Uterus (tissue), 2 donors: ENCODE results near the gene RPS6KA2.

Experiments used
- POLR2A ChIP-seq, 2 donors: fragments of 450-650 bp; IDR thresholded peaks; one replicate each; pipeline ENCODE4 v1.6.1; 2016; ENCODE audit warnings: antibody characterized with exemption in 2 of 2, mild to moderate bottlenecking in 1 of 2, moderate library complexity in 1 of 2
- TF ChIP-seq, protein P1 (sequence below), 4 experiments: fragments of 200-600 bp in 2 of 4; fragments of 450-650 bp in 2 of 4; sonication (generic) in 2 of 4; IDR thresholded peaks; one replicate each; pipeline ENCODE4 v1.5.1; 2016 to 2019; ENCODE audit warnings: antibody characterized with exemption in 4 of 4, mild to moderate bottlenecking in 2 of 4, moderate library complexity in 1 of 4

DNA sequence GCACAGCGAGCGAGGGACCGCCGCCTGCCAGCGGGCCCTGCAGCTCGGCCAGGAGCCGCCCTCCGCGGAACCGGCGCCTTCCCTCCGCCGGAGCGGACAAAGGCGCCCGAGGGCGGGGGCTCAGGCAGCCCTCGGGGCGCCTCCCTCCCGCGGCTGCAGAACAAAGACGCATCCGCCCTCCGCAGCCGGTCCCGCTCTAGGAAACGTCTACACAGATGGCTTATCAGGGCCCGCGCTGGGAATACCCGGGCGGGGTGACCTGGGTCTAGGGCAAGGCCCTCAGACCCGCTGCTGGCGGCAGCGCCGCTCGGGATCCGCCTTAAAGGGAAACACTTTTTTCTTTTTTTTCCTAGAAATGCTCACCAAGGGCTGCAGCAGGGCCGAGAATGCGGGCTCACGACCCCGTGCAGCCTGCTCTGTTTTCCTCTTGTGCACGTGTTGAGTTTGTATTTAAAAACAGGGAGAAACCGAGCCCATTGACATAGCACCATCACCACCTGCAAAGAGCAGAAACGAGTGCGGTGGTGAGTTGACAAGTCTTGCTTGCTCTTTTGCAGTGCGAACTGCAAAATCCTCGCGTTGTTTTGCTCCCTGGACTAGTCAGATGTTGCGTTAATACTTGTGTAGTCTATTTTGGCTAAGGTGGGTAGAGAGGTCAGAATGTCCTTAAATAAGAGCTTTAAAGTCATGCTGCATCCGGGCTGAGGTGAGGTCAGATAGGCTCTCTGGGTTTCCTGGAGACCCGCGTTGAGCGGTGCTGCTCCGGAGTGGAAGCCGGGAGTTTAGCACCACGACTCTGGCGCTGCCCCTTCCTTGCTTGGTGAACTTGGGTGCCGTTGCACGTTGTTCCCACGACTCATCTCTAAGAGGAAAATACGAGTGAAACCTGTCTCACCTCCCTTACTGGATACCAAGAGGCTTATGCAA lies 1.1 kb upstream of the RPS6KA2 start:
- TF ChIP-seq POLR2A (IDR thresholded peaks at IDR 0.05): no peak
- TF ChIP-seq, protein P1, sequence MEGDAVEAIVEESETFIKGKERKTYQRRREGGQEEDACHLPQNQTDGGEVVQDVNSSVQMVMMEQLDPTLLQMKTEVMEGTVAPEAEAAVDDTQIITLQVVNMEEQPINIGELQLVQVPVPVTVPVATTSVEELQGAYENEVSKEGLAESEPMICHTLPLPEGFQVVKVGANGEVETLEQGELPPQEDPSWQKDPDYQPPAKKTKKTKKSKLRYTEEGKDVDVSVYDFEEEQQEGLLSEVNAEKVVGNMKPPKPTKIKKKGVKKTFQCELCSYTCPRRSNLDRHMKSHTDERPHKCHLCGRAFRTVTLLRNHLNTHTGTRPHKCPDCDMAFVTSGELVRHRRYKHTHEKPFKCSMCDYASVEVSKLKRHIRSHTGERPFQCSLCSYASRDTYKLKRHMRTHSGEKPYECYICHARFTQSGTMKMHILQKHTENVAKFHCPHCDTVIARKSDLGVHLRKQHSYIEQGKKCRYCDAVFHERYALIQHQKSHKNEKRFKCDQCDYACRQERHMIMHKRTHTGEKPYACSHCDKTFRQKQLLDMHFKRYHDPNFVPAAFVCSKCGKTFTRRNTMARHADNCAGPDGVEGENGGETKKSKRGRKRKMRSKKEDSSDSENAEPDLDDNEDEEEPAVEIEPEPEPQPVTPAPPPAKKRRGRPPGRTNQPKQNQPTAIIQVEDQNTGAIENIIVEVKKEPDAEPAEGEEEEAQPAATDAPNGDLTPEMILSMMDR (IDR thresholded peaks at IDR 0.05): peak in 1 of 4 experiments; percentile 9
